GM18508 (cell line): Measurements from ENCODE around the gene PSMB1.
"Not testable (repeated sequence)": the region's sequence is repeated elsewhere in the genome, so short reads cannot be mapped to it uniquely, and the experiment has no call there.

Experiments
- ATAC-seq: cut with Tn5 transposase; IDR thresholded peaks from one replicate; pipeline ENCODE4 v1.9.1; 2021; ENCODE audit warnings: moderate number of reproducible peaks; ENCODE audit not compliant: insufficient read depth, unreplicated experiment

Gene PSMB1

DNA sequence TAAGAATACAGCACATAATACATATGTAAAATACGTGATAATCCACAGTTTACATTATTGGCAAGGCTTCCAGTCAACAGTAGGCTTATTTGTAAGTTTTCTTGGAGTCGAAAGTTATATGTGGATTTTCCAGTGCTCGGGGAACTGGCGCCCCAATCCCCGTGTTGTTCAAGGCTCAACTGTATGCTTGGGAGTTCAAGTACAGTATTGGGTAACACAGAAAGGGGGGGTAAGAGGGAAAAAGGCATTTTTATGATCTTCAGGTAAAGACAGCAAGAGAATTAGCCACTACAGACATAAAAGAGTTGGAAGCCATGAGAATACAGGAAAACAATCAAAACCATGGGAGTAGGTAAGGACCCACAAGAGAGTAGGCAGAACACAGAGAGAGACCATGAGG lies 16.4 kb downstream of the PSMB1 start:
- ATAC-seq, result no peak

DNA sequence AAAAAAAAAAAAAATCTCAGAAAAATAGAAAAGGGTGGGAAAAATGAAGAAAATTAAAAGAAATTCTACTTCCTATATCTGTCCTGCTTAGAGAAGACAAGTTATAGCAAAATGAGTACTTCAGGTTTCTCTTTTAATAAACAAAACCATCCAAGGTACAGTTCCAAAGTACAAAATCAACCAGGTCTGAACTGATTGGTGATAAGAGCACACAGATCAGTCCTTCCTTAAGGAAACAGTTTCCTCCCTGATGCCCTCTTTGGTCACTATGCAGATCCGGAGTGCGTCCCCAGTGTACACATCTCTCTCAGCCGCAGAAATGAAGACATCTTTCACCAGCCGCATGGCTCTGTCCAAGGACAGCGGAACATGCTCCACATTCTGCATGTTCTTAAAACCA lies 18.1 kb downstream of the PSMB1 start:
- no peak for ATAC-seq

GRCh38 chr6:170533792-170534191 lies 19.3 kb downstream of the PSMB1 start:
- ATAC-seq, result no peak

GRCh38 chr6:170532867-170533488 lies 20.1 kb downstream of the PSMB1 start:
- ATAC-seq, result no peak

DNA sequence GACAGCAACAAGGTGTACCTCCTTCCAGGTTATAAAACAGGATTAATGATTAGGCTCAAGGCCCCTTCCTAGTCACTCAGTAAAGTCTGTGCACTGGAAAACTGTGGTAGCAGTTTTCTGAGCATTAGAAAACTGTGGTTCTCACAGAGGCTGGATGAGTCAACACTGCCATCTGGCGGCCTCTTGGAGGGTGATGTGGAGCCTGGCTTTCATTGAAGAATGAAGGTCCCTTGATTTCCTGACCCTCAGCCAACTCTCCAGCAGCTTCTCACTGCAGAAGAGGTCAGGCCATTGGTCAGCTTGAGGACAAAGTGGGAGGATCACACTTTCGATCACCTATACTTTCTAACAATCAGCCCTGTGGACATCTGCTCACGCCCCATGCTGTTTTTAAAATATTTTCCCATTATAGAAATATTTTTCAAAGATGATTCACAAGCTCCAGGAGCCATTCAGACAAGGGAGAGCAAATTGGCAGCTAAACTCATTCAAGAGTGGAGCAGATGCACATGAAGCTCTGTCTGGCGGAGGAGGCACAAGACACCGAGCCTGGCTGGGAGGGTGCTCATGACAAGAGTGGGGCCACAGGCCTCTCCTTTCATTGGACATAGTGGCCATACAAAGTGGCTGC lies 23.2 kb downstream of the PSMB1 start:
- ATAC-seq, result peak; percentile 55

GRCh38 chr6:170527995-170528394 lies 25.1 kb downstream of the PSMB1 start:
- ATAC-seq, result not testable (repeated sequence)

DNA sequence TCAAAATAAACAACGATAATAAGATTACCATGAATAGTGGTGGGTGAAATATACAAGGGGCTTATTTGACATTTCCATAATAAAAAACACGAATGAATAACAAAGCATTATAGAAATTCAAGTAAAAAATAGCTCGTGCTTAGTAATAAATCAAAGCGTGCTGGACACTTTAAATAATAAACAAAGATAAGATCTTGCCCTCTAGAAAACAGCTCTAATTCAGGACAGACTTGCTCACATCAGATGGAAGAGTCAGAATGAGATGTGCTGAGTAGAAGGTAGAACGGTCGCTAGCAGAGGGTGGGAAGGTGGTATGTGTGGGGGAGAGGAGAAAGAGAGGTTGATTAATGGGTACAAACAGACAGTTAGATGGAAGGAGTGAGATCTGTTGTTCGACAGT lies 27.3 kb downstream of the PSMB1 start:
- ATAC-seq, result no peak

DNA sequence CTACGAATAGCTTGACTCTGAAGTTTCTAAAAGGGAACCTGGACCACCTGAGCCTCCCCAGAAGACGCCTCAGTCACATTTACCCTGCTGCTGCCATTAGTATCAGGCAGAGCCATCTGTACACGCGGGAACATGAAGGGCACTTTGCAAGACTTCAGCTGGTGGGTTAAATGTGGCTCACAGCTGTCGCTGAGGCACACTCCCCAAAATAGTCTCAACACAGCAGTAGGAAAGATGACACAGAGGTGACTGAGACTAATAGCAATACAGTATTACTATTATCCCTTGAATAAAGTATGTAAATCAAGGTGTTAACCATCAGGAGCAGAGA lies 29.0 kb downstream of the PSMB1 start:
- ATAC-seq, result no peak

GRCh38 chr6:170523256-170524171 lies 29.6 kb downstream of the PSMB1 start:
- no peak for ATAC-seq

GRCh38 chr6:170522565-170523183 lies 30.4 kb downstream of the PSMB1 start:
- ATAC-seq, result no peak

DNA sequence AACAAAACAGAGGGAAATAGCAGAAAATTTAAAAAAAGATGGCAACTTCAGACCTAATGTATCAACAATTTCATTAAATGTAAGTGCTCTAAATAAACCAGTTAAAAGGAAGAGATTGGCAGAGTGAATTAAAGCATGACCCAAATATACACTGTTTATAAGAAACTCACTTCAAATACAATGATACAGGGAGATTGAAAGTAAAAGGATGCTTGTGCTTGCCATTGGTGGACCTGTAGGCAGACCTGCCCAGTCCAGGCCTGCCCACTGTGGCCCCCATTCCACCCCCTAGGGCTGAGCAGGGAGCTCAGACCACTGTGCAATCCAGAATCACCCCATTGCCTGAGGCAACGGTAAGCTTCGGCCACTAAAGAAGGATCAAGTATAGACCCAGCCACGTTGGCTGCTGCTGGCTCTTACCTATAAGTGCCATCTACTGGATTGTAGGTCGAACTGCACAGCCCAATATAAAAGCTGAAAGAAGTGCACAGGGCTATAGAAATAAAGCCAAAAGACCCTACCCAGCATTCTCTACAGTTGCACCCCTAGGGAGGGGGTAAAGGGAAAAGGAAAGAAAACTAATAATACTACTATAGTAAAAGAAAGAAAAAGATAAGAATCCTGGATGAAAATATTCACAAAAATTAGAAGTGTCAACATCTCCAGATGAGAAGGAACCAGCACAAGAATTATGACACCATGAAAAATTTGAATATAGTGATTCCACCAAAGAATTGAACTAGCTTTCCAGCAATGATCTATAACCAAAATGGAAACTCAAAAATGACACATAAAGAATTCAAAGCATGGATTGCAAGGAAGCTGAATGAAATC lies 36.1 kb downstream of the PSMB1 start:
- peak; percentile 79 for ATAC-seq

DNA sequence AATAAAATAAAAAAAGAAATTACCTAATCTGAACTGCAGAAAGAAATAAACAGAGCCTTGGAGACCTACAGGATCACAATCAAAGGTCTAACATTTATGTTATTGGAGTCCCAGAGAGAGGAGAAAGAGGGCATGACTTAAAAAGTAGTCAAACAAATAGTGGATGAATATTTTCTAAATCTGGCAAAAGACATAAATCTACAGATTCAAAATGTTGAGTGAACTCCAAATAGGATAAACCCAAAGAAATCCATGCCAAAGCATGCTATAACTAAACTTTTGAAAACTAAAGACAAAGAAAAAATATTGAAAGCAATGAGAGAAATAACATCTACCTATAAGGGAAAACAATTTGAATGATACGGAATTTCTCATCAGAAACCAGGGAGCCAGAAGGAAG lies 38.2 kb downstream of the PSMB1 start:
- no peak for ATAC-seq

DNA sequence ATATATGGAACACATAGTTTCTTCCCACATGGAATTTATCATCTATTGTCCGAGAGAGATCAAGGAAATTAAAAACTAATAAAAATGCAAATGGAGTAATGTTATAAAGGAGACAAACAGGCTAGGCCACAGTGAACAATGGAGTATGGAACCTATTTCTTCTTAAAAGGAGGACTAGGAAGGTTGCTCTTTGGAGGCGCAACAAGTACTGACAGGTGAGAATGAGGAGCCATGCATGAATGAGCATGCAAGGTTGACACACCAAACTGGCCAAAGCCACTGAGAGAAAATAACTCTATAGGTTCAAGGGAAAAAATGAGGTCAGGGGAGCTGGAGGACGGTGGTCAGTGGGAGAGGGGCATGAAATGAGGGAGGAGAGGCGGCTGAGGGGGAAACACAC lies 40.9 kb downstream of the PSMB1 start:
- ATAC-seq, result no peak

DNA sequence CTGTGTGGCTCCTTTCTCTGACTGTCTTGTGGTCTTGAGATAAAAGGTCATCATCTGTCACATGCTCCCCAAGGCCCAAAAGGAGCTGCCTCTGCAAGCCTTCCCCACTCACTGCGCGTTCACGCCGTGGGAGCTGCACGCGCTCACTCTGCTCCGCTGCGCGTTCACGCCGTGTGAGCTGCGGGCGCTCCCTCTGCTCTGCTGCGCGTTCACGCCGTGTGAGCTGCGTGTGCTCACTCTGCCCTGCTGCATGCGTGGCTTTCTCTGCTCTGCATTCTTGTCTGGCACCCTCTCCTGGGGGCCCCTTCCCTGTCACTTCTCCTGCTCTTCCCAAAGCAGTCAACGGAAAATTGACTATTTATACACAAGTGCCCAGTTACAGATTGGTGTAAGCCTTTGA lies 42.5 kb downstream of the PSMB1 start:
- no peak for ATAC-seq

- no peak for ATAC-seq
These were observed 43.4 kb downstream of the PSMB1 start for GRCh38 chr6:170509723-170510018.

DNA sequence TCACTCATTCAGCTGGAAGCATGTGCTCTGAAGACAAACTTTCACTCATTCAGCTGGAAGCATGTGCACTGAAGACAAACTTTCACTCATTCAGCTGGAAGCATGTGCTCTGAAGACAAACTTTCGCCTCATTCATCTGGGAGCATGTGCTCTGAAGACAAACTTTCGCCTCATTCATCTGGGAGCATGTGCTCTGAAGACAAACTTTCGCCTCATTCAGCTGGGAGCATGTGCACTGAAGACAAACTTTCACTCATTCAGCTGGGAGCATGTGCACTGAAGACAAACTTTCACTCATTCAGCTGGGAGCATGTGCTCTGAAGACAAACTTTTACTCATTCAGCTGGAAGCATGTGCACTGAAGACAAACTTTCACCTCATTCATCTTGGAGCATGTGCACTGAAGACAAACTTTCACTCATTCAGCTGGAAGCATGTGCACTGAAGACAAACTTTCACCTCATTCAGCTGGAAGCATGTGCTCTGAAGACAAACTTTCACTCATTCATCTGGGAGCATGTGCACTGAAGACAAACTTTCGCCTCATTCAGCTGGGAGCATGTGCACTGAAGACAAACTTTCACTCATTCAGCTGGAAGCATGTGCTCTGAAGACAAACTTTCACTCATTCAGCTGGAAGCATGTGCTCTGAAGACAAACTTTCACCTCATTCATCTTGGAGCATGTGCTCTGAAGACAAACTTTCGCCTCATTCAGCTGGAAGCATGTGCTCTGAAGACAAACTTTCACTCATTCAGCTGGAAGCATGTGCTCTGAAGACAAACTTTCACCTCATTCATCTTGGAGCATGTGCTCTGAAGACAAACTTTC lies 44.0 kb downstream of the PSMB1 start:
- not testable (repeated sequence) for ATAC-seq

- not testable (repeated sequence) for ATAC-seq
These were observed 44.8 kb downstream of the PSMB1 start for GRCh38 chr6:170508275-170508674.

DNA sequence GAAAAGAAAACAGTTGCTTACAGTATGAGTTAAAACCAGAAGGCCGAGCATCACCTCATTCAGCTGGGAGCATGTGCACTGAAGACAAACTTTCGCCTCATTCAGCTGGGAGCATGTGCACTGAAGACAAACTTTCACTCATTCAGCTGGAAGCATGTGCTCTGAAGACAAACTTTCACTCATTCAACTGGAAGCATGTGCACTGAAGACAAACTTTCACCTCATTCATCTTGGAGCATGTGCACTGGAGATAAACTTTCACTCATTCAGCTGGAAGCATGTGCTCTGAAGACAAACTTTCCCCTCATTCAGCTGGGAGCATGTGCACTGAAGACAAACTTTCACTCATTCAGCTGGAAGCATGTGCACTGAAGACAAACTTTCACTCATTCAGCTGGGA lies 45.4 kb downstream of the PSMB1 start:
- ATAC-seq, result not testable (repeated sequence)

- ATAC-seq, result no peak
These were observed 46.7 kb downstream of the PSMB1 start for GRCh38 chr6:170506446-170506845.
